Amniotic epithelial cell (primary cell): Measurements from ENCODE around the gene ABCC3.
A peak's percentile ranks its signal among the peaks of the same experiment; 100 is the strongest.

Experiments
- DNase-seq: peaks from one replicate; pipeline ENCODE4 v3.0.0-alpha.2; 2010; ENCODE audit warnings: low read depth

Gene ABCC3, protein sequence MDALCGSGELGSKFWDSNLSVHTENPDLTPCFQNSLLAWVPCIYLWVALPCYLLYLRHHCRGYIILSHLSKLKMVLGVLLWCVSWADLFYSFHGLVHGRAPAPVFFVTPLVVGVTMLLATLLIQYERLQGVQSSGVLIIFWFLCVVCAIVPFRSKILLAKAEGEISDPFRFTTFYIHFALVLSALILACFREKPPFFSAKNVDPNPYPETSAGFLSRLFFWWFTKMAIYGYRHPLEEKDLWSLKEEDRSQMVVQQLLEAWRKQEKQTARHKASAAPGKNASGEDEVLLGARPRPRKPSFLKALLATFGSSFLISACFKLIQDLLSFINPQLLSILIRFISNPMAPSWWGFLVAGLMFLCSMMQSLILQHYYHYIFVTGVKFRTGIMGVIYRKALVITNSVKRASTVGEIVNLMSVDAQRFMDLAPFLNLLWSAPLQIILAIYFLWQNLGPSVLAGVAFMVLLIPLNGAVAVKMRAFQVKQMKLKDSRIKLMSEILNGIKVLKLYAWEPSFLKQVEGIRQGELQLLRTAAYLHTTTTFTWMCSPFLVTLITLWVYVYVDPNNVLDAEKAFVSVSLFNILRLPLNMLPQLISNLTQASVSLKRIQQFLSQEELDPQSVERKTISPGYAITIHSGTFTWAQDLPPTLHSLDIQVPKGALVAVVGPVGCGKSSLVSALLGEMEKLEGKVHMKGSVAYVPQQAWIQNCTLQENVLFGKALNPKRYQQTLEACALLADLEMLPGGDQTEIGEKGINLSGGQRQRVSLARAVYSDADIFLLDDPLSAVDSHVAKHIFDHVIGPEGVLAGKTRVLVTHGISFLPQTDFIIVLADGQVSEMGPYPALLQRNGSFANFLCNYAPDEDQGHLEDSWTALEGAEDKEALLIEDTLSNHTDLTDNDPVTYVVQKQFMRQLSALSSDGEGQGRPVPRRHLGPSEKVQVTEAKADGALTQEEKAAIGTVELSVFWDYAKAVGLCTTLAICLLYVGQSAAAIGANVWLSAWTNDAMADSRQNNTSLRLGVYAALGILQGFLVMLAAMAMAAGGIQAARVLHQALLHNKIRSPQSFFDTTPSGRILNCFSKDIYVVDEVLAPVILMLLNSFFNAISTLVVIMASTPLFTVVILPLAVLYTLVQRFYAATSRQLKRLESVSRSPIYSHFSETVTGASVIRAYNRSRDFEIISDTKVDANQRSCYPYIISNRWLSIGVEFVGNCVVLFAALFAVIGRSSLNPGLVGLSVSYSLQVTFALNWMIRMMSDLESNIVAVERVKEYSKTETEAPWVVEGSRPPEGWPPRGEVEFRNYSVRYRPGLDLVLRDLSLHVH (N-terminal part only)

DNA sequence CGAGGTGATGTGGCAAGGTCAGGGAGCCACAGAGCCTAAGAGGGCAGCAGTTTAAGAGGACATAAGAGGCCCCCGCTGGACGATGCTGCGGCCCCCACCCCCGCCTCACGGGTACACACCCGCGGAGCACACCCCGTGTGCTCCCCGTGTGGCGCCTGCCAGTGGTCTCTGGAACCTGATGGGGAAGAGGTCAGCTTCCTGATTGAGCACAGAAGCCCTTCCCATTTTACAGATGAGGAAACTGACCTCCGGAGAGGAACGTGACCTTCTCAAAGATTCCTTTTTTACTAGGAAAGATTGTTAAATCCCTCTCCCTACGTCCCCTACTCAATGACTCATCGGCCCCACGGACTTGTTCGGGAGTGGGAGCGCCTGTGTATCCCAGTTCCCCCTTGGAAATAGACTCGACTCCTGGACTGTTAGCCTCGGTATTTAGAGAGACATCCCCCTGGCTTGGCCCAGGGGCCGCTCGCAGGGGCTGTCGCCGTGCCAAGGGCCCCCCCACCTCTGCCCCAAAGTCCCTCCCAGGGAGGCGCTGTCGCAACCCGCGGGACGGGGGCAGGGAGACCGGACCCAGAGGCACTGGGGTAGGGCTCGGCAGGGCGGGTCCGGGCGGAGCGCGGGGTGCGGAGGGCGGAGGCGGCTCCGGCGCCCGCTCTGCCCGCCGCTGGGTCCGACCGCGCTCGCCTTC is at the start of gene ABCC3:
Gene ABCC3 (plus strand): TSS at position 658 of the 691 bp plus-strand sequence. CDS start 56 bp downstream, outside the sequence.
- peak; percentile 55 for DNase-seq

DNA sequence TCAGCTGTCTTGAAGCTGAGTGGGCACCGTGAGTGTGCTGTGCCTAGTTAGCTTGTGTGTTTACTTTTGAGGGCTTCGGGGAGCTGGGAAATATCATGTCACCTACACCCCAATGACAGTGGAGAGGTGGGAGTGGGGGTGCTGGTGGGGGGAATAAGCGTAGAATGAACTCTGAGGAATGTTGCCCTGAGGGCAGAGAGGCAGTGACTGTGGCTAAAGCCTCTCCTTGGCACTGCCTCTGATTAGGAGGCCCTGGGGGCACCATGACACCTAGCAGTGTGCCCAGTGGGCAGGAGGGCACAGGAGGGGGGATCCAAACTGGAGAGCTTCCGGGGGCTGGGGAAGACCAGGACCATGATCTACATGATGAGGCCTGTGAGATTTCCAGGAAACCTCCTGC is 49.3 kb upstream of the ABCC3 start:
- no peak for DNase-seq

DNA sequence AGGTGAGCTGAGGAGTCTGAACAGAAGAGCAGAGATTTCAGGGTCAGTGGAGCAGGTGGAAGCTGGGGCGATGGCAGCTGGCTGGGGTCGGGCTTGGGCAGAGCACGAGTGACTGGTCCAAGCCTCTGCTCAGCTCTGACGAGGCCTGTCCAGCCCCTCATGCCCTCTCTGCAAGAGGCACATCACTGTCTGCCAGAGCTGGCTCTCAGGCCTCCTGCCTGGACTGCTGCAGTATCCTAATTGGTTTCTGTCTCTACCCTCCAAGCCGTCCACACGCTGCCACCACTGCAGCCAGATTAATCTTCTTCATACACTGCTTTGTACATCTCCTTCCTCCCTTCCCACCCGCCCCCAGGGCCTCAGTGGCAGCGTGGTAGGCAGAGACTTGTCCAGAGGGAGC is 48.8 kb upstream of the ABCC3 start:
- no peak for DNase-seq

DNA sequence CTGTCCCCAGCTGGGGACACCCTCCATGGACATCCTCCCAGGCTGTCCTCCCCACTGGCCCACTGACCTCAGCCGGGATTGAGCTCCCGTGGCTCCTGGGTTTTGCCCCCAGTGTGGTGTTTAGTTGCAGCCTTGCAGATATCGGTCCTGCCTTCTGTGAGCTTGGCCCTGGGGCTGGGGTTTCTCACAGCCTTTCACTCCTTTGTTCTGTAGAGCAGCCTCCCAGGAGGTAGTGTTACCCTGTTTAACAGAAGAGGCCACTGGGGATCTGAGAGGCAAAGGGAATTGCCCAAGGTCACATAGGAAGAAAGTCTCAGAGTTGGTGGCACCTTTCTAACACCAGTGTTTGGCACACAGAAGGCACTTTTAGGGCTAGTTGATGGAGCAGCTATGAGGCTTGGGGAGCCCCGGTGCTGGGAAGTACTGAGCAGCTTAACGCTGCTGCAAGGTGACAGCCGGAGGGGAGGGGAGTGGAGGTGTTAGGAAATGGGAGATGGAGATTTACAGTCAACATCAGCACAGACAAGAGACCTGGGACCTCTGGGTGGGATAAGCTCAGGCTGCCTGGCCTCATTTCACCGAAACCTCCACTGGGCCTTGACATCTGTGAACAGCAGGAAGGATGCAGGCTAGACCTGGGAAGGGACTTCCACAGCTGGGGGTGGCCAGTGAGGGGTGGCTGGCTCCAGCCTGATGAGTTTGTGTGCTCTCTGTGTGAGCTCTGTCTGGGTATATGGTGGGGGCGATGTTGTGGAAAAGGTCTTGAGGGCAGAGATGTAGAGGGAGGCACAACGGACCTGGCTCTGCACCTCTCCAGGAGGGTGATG is 48.0 kb upstream of the ABCC3 start:
- no peak for DNase-seq

DNA sequence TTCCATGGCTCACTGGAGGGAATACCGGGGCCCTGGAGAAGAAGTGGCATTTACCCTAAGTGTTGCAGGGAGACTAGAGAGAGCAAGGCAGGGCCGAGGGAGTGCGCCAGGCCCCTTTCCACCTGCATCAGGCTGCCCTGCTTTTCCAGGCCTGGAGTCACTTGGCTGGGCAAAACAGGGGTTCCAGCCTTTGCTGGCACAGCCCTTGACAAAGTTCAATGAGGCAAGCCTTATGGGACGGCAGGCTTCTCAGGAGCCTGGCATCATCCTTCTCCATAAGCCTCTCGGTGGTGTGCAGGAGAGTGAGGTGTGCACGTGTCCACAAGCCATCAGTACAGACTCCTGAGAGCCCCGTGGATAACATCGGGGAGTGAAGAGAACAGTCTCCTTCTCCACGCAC is 47.1 kb upstream of the ABCC3 start:
- DNase-seq: no peak

DNA sequence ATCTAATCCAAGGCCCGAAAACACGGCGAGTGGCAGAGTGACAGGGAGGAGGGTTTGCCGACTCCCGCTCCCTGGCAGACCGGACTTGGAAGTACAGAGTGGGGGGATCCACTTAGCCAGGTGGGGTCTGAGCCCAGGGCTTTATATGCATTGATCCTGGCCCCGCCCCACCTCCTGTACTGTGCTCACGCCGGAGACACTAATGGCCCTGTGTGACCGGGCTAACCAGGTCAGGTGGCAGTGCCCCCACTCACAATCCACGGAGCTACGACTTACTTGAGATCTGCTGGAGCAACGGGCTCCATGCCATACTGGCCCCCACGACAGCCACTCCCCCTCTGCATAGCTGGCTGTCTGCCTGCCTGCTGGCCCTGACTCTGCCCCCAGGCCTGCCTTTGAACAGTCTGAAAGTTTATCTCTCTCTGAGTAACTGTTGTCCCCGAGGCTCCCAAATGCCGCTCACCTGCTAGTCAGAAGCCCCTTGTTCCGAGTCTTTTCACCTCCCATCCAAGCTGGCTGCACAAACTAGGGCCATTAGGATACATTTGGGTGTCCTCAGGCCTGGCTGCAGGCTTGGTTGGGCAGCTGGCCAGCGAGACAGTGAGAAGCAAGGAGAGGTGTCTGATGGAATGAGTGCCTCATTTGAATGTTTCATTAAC is 46.2 kb upstream of the ABCC3 start:
- no peak for DNase-seq

DNA sequence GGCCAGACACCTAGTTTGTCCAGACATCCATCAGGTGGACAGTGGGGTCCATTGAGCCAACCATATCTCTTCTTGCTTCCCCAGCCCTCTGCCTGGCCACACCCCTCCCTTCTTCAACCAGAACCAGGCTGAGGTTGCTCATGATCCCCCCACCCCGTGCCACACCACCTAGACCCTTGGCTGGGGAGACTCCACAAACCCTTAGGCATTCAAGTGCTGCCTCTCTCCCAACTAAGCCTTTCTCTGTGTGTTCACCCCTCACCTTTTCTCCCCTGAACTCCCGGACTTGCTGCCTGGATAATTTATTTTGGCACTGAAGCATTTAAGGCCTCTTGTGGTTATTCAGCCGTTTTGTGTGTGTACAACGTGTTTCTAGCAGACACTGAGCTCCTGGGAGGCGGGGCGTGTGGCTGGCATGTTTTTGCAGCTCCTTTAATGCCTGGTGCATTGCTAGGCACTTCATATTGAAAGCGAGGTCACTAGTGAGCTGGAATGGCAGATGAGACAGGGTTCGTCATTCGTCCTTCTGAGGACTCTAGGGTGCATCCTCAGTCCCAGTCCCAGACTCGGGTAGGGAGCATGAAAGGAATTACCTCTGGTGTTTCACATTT is 45.5 kb upstream of the ABCC3 start:
- DNase-seq: peak; percentile 35

DNA sequence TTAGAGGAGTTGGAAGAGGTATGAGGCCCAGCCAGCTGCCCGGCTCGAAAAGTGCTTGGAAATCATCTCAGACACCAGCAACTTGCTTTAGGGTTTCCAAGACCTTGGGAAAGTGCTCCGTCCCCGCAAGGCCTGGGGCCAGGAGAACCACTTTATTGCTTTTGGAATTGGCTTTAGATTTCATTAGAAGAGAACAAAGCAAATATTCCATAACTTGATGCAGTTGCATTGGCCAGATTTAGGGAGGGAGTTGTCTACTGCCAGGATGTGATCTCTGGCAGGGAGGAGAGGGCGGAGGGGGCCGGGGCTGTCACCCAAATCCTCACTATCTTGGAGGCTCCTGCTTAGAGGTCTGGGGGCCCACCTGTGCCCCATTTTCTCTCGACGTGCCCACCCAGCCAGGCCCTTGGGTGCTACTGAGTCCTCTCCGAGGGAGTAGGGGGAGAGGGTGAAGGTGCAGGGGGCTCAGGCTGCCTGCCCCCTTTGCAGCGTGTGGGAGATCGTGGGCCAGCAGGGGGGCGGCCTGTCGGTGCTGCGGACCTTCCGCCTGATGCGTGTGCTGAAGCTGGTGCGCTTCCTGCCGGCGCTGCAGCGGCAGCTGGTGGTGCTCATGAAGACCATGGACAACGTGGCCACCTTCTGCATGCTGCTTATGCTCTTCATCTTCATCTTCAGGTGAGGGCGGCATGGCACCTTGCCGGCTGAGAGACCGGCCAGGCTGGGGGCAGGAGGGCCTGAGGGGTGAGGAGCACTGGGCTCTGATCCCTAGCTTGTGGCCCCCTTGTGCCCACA is 43.5 kb upstream of the ABCC3 start:
- DNase-seq: no peak

DNA sequence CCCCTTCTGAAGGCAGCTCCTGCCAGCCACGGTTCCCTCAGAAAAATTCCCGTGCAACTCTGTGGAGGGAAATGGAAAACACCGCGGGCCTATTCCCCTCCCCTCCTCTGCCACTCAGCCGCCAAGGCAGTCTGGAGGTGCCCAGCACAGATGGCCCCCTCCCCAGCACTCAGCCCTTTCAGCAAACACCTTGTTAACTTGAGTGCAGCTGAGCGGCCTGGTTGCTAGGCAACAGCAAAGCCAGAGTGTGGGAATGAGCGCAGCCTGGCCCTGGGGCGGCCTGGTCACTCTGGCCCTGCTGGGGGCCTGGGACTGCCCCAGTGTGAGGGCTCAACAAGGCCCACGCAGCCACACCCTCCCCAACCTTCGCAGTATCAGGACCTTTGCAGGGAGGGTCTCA is 41.4 kb upstream of the ABCC3 start:
- DNase-seq: no peak

DNA sequence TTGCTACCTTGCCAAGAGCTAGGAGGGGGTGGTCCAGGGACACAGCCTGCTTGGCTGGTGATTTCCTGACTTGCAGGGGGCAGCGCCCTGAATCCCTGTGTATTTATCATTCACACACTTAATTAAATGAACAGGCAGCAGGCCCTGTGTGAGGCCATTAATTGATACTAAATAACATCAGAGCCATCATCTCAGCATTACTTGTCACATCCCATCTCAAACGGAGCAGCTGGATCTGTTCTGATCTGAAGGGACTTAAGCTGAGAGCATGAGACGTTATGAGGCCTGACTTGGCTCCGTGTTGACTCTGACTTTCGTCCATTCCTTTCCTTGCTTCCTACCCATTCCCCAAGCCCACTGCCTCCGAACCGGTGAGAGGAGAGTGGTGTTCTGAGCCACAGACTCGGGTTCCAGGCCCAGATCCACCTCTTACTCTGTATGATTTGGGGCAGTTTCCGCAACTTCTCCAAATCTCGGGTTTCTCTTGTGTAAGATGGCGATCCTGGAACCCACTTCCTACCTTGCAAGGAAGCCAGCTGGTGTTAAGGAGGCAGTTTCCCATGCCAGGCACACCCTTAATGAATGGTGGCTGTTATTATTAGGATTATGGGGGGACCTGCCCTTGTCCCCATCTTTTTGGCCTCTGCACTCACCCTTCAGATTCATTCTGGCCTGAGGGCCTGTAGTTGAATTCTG is 40.4 kb upstream of the ABCC3 start:
- DNase-seq: no peak

DNA sequence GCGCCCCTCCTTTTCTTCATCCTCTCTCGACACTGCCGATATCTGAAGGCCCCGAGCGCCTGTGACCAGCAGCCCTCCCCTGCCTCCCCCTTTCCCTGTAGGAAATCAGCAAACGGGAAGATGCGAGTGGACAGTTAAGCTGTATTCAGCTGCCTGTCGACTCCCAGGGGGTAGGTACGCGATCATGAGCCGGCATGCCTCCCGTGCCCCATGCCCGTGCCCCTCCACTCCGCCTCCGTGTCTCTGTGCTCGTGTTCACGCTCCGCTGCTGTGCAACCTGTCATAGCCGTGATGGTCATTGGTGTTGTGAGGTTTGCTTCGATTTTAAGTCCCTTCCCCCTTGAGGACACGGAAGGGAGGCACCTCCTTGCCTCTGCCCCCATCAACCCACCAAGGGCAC is 39.8 kb upstream of the ABCC3 start:
- no peak for DNase-seq

DNA sequence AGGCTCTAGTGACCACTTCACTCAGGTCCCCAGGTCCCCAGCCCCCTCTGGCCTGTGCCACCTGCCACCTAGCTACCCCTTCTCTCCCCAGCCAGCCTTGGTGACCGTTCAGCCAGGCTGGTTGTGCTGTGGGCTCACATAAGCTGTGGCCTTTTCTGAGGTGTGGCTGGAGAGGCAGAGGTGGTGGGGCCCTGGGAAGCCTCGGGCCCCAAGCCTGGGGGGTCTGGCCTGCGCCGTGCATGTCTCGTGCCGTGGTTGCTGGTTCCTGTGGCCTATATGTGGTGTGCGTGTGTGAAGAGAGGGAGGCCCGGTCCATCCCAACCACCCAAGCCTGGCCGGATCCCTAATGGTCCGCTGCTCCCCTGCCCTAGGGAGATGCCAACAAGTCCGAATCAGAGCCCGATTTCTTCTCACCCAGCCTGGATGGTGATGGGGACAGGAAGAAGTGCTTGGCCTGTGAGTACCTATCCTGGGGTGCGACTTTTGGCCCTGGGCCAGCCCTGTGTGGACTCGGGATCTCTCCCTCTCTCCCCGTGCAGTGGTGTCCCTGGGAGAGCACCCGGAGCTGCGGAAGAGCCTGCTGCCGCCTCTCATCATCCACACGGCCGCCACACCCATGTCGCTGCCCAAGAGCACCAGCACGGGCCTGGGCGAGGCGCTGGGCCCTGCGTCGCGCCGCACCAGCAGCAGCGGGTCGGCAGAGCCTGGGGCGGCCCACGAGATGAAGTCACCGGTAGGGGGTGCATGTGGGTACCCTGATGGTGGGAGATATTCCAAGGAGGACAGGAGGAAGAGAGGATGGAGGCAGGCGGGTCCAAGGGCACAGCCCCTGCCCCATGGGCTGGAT is 38.3 kb upstream of the ABCC3 start:
- peak; percentile 15 for DNase-seq

DNA sequence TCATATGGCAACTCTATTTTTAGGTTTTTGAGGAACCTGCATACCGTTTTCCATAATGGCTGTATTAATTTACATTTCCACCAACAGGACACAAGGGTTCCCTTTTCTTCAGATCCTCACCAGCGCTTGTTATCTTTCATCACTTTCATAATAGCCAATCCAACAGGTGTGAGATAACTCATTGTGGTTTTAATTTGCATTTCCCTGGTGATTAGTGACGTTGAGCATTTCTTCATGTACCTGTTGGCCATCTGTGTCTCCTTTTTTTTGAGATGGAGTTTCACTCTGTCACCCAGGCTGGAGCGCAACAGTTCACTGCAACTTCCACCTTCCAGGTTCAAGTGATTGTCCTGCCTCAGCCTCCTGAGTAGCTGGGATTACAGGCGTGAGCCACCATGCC is 36.2 kb upstream of the ABCC3 start:
- DNase-seq: no peak

DNA sequence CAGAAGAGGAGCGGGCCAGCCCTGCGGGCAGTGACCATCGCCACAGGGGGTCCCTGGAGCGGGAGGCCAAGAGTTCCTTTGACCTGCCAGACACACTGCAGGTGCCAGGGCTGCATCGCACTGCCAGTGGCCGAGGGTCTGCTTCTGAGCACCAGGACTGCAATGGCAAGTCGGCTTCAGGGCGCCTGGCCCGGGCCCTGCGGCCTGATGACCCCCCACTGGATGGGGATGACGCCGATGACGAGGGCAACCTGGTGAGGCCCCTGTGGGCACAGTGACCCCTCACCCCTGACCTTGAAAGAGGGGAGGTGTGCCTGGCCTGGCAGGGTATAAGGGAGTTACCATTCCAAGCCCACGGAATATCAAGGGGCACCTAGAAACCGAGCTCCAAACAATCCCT is 35.1 kb upstream of the ABCC3 start:
- DNase-seq: no peak

DNA sequence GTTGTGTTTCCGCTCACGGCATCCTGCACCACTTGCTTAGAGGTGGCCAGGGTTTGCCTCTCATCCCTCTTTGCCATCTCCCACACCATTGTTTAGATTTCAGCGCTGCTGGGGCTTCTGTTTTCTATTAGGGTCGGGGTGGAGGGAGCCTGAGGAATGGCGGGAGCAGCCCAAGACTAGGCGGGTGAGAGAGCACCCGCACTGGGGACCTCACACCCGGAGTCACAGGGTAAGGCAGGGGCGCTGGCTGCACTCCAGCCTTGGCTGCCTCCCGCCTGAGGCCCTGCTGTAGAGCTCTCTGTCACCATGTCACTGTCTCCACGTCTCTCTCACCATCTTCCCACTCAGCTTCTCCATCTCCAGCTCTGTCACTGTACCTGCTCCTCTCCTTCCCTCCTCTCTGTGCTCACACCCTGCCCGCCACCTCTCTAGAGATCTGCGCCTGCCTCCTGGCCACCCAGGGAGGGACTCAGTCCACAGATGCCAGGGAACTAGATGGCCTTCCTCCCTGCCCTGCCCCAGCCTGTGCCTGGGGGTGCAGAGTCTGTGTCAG is 32.8 kb upstream of the ABCC3 start:
- DNase-seq: no peak

DNA sequence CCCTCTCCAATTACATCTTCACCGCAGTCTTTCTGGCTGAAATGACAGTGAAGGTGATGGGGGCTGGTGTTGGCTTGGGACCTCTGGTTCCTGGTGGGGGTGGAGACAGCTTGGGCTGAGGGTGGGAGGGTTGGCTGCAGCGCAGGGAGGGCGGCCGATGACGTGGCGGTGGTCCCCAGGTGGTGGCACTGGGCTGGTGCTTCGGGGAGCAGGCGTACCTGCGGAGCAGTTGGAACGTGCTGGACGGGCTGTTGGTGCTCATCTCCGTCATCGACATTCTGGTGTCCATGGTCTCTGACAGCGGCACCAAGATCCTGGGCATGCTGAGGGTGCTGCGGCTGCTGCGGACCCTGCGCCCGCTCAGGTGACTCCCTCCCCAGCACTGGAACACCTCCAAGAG is 31.8 kb upstream of the ABCC3 start:
- no peak for DNase-seq

DNA sequence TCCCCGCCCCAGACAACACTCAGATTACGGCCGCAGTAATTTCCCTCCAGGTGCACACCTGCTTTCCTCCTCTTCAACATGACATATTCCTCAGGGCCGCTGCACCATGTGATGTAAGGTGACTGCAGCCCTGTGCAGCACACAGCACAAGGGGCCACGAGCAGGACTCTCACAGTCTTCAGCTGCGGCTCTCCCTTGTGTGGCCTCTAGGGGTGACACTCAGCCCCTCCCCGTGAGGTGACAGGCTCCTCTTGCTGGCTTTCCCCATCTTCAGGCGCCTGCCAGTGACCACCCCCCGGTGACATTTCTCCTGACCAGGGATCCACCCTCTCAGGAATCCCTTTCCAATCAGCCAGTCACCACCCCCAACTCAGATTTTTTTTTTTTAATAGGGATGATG is 31.3 kb upstream of the ABCC3 start:
- no peak for DNase-seq
